Keratinocyte (primary cell): Measurements from ENCODE around the gene EPHB1. TPM values are rescaled to one million over a fixed set of nuclear protein-coding genes. Genes with fewer than 3 reads are reported as not detected.

Experiments
- DNase-seq: peaks from one replicate; pipeline ENCODE4 v3.0.0-alpha.2; 2011; ENCODE audit warnings: low read depth, missing footprints, low spot score
- FAIRE-seq: peaks from 2 replicates; lab custom pipeline; 2011; peaks lifted over from hg19 to GRCh38; lab: Jason Lieb, UNC
- H2AFZ ChIP-seq: 2 replicates; pipeline ENCODE4 v1.6.0; 2012; ENCODE audit warnings: low read length, control low read depth, inconsistent platforms; ENCODE audit not compliant: control insufficient read depth
- H3K27ac ChIP-seq: 2 replicates; pipeline ENCODE4 v1.5.1; 2011; ENCODE audit warnings: low read length; ENCODE audit not compliant: control insufficient read depth, insufficient read depth
- H3K27me3 ChIP-seq: 3 replicates; pipeline ENCODE4 v1.6.0; 2011; ENCODE audit warnings: low read length; ENCODE audit not compliant: control insufficient read depth, insufficient read depth; ENCODE audit errors: extremely low read depth
- H3K36me3 ChIP-seq, 2 experiments: 2 replicates in 1 of 2; 3 replicates in 1 of 2; pipeline ENCODE4 v1.5.1; 2011; ENCODE audit warnings: low read length in 2 of 2, mild to moderate bottlenecking in 1 of 2; ENCODE audit not compliant: control insufficient read depth in 2 of 2, insufficient read depth in 2 of 2; ENCODE audit errors: extremely low read depth in 1 of 2
- H3K4me1 ChIP-seq: 3 replicates; pipeline ENCODE4 v1.5.1; 2011; ENCODE audit warnings: low read length; ENCODE audit not compliant: control insufficient read depth, insufficient read depth; ENCODE audit errors: extremely low read depth
- H3K4me2 ChIP-seq: 3 replicates; pipeline ENCODE4 v1.6.0; 2011; ENCODE audit warnings: low read depth, low read length; ENCODE audit not compliant: control insufficient read depth, insufficient read depth; ENCODE audit errors: extremely low read depth
- H3K4me3 ChIP-seq, 3 experiments: fragments of 200-600 bp in 1 of 3; sonication (generic) in 1 of 3; 2 replicates in 2 of 3; 3 replicates in 1 of 3; pipeline ENCODE4 v1.5.1; 2011 to 2016; ENCODE audit warnings: low read length in 3 of 3, mild to moderate bottlenecking in 3 of 3, control low read depth in 2 of 3, inconsistent platforms in 1 of 3, low read depth in 1 of 3, mixed read lengths in 1 of 3, mixed run types in 1 of 3, moderate library complexity in 1 of 3; ENCODE audit not compliant: control insufficient read depth in 2 of 3, insufficient read depth in 2 of 3; ENCODE audit errors: extremely low read depth in 1 of 3
- H3K79me2 ChIP-seq: 2 replicates; pipeline ENCODE4 v1.6.0; 2012; ENCODE audit warnings: low read length; ENCODE audit not compliant: control insufficient read depth, insufficient read depth
- H3K9ac ChIP-seq: 3 replicates; pipeline ENCODE4 v1.6.0; 2011; ENCODE audit warnings: low read length; ENCODE audit not compliant: control insufficient read depth, insufficient read depth; ENCODE audit errors: extremely low read depth
- H3K9me1 ChIP-seq: 3 replicates; pipeline ENCODE4 v1.6.0; 2011; ENCODE audit warnings: low read length; ENCODE audit not compliant: control insufficient read depth, insufficient read depth; ENCODE audit errors: extremely low read depth
- H3K9me3 ChIP-seq: 2 replicates; pipeline ENCODE4 v1.5.1; 2012; ENCODE audit warnings: low read depth, low read length; ENCODE audit not compliant: control insufficient read depth
- H4K20me1 ChIP-seq: 3 replicates; pipeline ENCODE4 v1.6.0; 2011; ENCODE audit warnings: low read length; ENCODE audit not compliant: control insufficient read depth, insufficient read depth; ENCODE audit errors: extremely low read depth
- EZH2 ChIP-seq: IDR thresholded peaks from one replicate; pipeline ENCODE4 v1.6.1; 2012; ENCODE audit warnings: inconsistent platforms, mild to moderate bottlenecking, low read length, moderate library complexity
- dilution Hi-C: fragments of 300-500 bp; cut with MboI; formaldehyde crosslinking; loops from one replicate; pipeline ENCODE4 v1.7.0; 2020; ENCODE audit warnings: low sequenced_read_pairs; ENCODE audit not compliant: extremely low pct_ligation_motif_present
- polyA plus RNA-seq, 5 experiments: library from polyadenylated mRNA; depleted of rRNA in 3 of 5; stranded (reverse) in 3 of 5; stranded (forward) in 1 of 5; unstranded in 1 of 5; fragments of >200 nt; gene quantifications; 1 replicate in 1 of 5; 2 replicates in 3 of 5; 3 replicates in 1 of 5; pipeline versions ENCODE4 v1.2.1 to v1.2.3, GENCODE V29; 2011 to 2012; ENCODE audit warnings: missing spikeins in 2 of 5, low read depth in 1 of 5, low replicate concordance in 1 of 5
- TF ChIP-seq, protein P1 (sequence below), 3 experiments: IDR thresholded peaks in 1 of 3; conservative IDR thresholded peaks in 1 of 3; optimal IDR thresholded peaks in 1 of 3; 2 replicates in 2 of 3; 3 replicates in 1 of 3; pipeline versions ENCODE3 to v1.5.1; 2011; ENCODE audit warnings: low read length in 3 of 3, mild to moderate bottlenecking in 3 of 3, moderate library complexity in 2 of 3, control low read depth in 1 of 3, inconsistent platforms in 1 of 3; ENCODE audit not compliant: insufficient read depth in 2 of 3; ENCODE audit errors: extremely low read depth in 1 of 3

Gene EPHB1
- polyA plus RNA-seq, 1 donor (not counting 4 experiments of a cell fraction or from before 2014, with no cell fraction given) = 0.01 TPM

DNA sequence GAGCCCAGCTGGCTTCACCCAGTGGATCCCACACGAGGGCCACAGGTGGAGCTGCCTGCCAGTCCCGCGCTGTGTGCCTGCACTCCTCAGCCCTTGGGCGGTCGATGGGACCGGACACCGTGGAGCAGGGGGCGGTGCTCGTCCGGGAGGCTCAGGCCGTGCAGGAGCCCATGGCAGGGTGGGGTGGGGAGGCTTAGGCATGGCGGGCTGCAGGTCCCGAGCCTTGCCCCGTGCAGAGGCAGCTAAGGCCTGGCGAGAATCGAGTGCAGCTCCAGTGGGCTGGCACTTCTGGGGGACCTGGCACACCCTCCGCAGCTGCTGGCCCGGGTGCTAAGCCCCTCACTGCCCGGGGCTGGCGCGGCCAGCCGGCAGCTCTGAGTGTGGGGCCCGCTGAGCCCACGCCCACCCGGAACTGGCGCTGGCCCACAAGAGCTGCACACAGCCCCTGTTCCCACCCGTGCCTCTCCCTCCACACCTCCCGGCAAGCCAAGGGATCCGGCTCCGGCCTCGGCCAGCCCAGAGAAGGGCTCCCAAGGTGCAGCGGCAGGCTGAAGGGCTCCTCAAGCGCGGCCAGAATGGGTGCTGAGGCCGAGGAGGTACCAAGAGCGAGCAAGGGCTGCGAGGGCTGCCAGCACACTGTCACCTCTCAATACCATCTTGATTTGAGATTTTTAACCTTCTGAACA, 121.4 kb downstream of the EPHB1 start:
- H3K79me2 ChIP-seq = no peaks in the 10 kb centered on the region
- H3K4me1 ChIP-seq = no peaks in the 10 kb centered on the region
- H2AFZ ChIP-seq = no peak overlapping the region
- H3K27me3 ChIP-seq = no peaks in the 10 kb centered on the region
- dilution Hi-C loops = no loop called here
- no peaks in the 10 kb centered on the region for H3K9me3 ChIP-seq
- TF ChIP-seq, protein P1, sequence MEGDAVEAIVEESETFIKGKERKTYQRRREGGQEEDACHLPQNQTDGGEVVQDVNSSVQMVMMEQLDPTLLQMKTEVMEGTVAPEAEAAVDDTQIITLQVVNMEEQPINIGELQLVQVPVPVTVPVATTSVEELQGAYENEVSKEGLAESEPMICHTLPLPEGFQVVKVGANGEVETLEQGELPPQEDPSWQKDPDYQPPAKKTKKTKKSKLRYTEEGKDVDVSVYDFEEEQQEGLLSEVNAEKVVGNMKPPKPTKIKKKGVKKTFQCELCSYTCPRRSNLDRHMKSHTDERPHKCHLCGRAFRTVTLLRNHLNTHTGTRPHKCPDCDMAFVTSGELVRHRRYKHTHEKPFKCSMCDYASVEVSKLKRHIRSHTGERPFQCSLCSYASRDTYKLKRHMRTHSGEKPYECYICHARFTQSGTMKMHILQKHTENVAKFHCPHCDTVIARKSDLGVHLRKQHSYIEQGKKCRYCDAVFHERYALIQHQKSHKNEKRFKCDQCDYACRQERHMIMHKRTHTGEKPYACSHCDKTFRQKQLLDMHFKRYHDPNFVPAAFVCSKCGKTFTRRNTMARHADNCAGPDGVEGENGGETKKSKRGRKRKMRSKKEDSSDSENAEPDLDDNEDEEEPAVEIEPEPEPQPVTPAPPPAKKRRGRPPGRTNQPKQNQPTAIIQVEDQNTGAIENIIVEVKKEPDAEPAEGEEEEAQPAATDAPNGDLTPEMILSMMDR (optimal IDR thresholded peaks at IDR 0.05 in 1 of 3, IDR thresholded peaks at IDR 0.05 in 1 of 3, conservative IDR thresholded peaks at IDR 0.05 in 1 of 3; ENCODE audit: extremely low read depth in 1 of 3, insufficient read depth in 2 of 3, low read length in 3 of 3) = no peak
- TF ChIP-seq EZH2 = no peak
- FAIRE-seq = no peak
- no peak overlapping the region for H3K4me3 ChIP-seq
- H3K36me3 ChIP-seq = no peaks in the 10 kb centered on the region
- no peak overlapping the region for H3K4me2 ChIP-seq
- H3K27ac ChIP-seq = no peak overlapping the region
- no peaks in the 10 kb centered on the region for H4K20me1 ChIP-seq
- H3K9me1 ChIP-seq = no peaks in the 10 kb centered on the region
- no peak for DNase-seq
- H3K9ac ChIP-seq = no peak overlapping the region

DNA sequence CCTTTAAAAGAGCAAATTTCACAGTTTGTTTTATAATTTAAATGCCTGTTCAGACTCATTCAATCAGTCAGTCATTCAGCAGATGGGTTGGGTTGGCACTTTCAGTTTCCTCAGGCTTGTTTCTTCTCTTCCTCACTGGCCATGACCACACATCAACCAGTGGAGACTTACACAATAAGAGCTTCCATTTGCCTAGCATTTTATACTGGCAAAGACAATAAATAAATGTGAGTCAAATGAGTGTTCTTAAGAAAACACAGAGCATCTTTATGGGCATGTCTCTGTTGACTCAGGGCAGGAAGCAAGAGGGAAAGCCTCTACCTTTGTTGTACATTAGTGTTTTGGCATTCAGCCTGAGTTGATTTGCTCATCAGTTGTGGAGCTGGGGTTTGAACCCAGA, 122.6 kb downstream of the EPHB1 start:
- Histone ChIP-seq H3K4me3 (no peak overlapping the region), H3K9me1 (no peaks in the 10 kb centered on the region), H2AFZ (no peak overlapping the region), H3K27ac (no peak overlapping the region), H3K9ac (no peak overlapping the region), H3K4me2 (no peak overlapping the region), H4K20me1 (no peaks in the 10 kb centered on the region), H3K4me1 (no peaks in the 10 kb centered on the region), H3K9me3 (no peaks in the 10 kb centered on the region), H3K79me2 (no peaks in the 10 kb centered on the region), H3K36me3 (no peaks in the 10 kb centered on the region), H3K27me3 (no peaks in the 10 kb centered on the region)
- no peak for DNase-seq
- dilution Hi-C loops = no loop called here
- TF ChIP-seq, protein P1 (optimal IDR thresholded peaks at IDR 0.05 in 1 of 3, IDR thresholded peaks at IDR 0.05 in 1 of 3, conservative IDR thresholded peaks at IDR 0.05 in 1 of 3; ENCODE audit: extremely low read depth in 1 of 3, insufficient read depth in 2 of 3, low read length in 3 of 3) = no peak
- no peak for TF ChIP-seq EZH2
- FAIRE-seq = no peak
